Gastroesophageal sphincter (tissue), 4 donors: Measurements from ENCODE around the gene RAET1G. TPM values are rescaled to one million over a fixed set of nuclear protein-coding genes. Genes with fewer than 3 reads are reported as not detected.

Experiments used
- ATAC-seq: fragments of 150-250 bp; one replicate; pipeline ENCODE4 v1.9.1; 2016; ENCODE audit warnings: mild to moderate bottlenecking, moderate library complexity
- H3K27ac ChIP-seq, 4 donors: fragments of 200-600 bp; sonication (generic) in 3 of 4; 1 replicate in 3 of 4; 2 replicates in 1 of 4; pipeline ENCODE4 v1.5.1; 2016 to 2019
- H3K27me3 ChIP-seq: fragments of 200-600 bp; sonication (generic); one replicate; pipeline ENCODE4 v1.5.1; 2019
- H3K36me3 ChIP-seq, 2 donors: fragments of 200-600 bp; sonication (generic); one replicate each; pipeline ENCODE4 v1.5.1; 2019; ENCODE audit warnings: control low read depth in 1 of 2
- H3K4me1 ChIP-seq, 3 donors: fragments of 200-600 bp; sonication (generic); 1 replicate in 2 of 3; 2 replicates in 1 of 3; pipeline ENCODE4 v1.5.1; 2016 to 2019; ENCODE audit warnings: control low read depth in 2 of 3
- H3K4me3 ChIP-seq, 2 donors: fragments of 200-600 bp; sonication (generic); one replicate each; pipeline ENCODE4 v1.5.1; 2019; ENCODE audit warnings: mild to moderate bottlenecking in 1 of 2, moderate library complexity in 1 of 2
- H3K9me3 ChIP-seq, 3 donors: fragments of 200-600 bp; sonication (generic); one replicate each; pipeline ENCODE4 v1.5.1; 2017 to 2019; ENCODE audit warnings: control low read depth in 2 of 3
- CTCF ChIP-seq, 4 experiments: fragments of 200-600 bp in 2 of 4; fragments of 450-650 bp in 2 of 4; sonication (generic) in 1 of 4; IDR thresholded peaks; one replicate each; pipeline ENCODE4 v1.5.1; 2017 to 2019; ENCODE audit warnings: antibody characterized with exemption in 4 of 4, mild to moderate bottlenecking in 2 of 4, moderate library complexity in 2 of 4
- EP300 ChIP-seq: sonication (generic); formaldehyde crosslinking; IDR thresholded peaks from one replicate; pipeline ENCODE4 v1.6.1; 2017; ENCODE audit warnings: antibody characterized with exemption, mild to moderate bottlenecking
- POLR2A ChIP-seq, 2 donors: fragments of 450-650 bp; IDR thresholded peaks; one replicate each; pipeline ENCODE4 v1.6.1; 2017; ENCODE audit warnings: antibody characterized with exemption in 2 of 2, mild to moderate bottlenecking in 2 of 2, moderate library complexity in 1 of 2
- POLR2AphosphoS5 ChIP-seq: sonication (generic); formaldehyde crosslinking; IDR thresholded peaks from one replicate; pipeline ENCODE4 v1.6.1; 2017; ENCODE audit warnings: antibody characterized with exemption
- WGBS, 2 donors: methylation state at CpG; one replicate each; pipeline ENCODE4 v1.1.5; 2018; ENCODE audit warnings: low coverage in 1 of 2; 5-methylcytosine and 5-hydroxymethylcytosine counted together
- total RNA-seq, 4 donors: library from RNA; depleted of rRNA; stranded (reverse); fragments of >200 nt; gene quantifications; one replicate each; pipeline ENCODE4 v1.1.0, GENCODE V29; 2016

Gene RAET1G
- total RNA-seq, 4 donors from 2014 or later: 1.4 TPM; not detected in 3

- ATAC-seq: no peak
- Histone ChIP-seq H3K9me3 (peaks cover 0 to 8% (median 0%) of the 10 kb centered on the region in 3 donors), H3K27ac (no peak overlapping the region), H3K4me1 (peaks cover 0 to 8% (median 0%) of the 10 kb centered on the region in 3 donors), H3K36me3 (no peaks in the 10 kb centered on the region), H3K27me3 (no peaks in the 10 kb centered on the region), H3K4me3 (no peak overlapping the region)
- TF ChIP-seq POLR2A (IDR thresholded peaks at IDR 0.05): no peak
- TF ChIP-seq POLR2AphosphoS5: no peak
- no peak for TF ChIP-seq CTCF (IDR thresholded peaks at IDR 0.05)
- no peak for TF ChIP-seq EP300
- WGBS, 2 donors: no CpG with 5 or more reads among the region's 18 CpGs
Measured at GRCh38 chr6:149905371-149905910, 17.5 kb downstream of the RAET1G start.

- 90 to 92% methylated on average over 5 to 6 of the region's 13 CpGs for WGBS, 2 donors
- TF ChIP-seq EP300 (no peak), POLR2AphosphoS5 (no peak), POLR2A (IDR thresholded peaks at IDR 0.05) (no peak), CTCF (IDR thresholded peaks at IDR 0.05) (no peak)
- ATAC-seq: no peak
- Histone ChIP-seq H3K27ac (no peak overlapping the region), H3K9me3 (peaks cover 0 to 8% (median 0%) of the 10 kb centered on the region in 3 donors), H3K4me3 (no peak overlapping the region), H3K36me3 (no peaks in the 10 kb centered on the region), H3K27me3 (no peaks in the 10 kb centered on the region), H3K4me1 (peaks cover 0 to 8% (median 0%) of the 10 kb centered on the region in 3 donors)
Measured at GRCh38 chr6:149904661-149905370, 18.1 kb downstream of the RAET1G start.

GRCh38 chr6:149903938-149904611 lies 18.8 kb downstream of the RAET1G start:
- ATAC-seq: no peak
- TF ChIP-seq POLR2A (IDR thresholded peaks at IDR 0.05) (no peak), POLR2AphosphoS5 (no peak), EP300 (no peak), CTCF (IDR thresholded peaks at IDR 0.05) (no peak)

GRCh38 chr6:149901444-149902140 lies 21.3 kb downstream of the RAET1G start:
- peaks cover 5 to 26% (median 8%) of the 10 kb centered on the region in 3 donors for H3K4me1 ChIP-seq
- no peaks in the 10 kb centered on the region for H3K27me3 ChIP-seq
- 79 to 89% methylated on average over 4 to 5 of the region's 6 CpGs for WGBS, 2 donors
- TF ChIP-seq POLR2A (IDR thresholded peaks at IDR 0.05): no peak
- no peak for TF ChIP-seq POLR2AphosphoS5
- TF ChIP-seq CTCF (IDR thresholded peaks at IDR 0.05): no peak
- H3K9me3 ChIP-seq: no peaks in the 10 kb centered on the region
- H3K4me3 ChIP-seq: no peak overlapping the region
- H3K27ac ChIP-seq: no peak overlapping the region
- ATAC-seq: no peak
- no peaks in the 10 kb centered on the region for H3K36me3 ChIP-seq

More at GRCh38 chr6:149903938-149904611, 18.8 kb downstream of the RAET1G start:
- Histone ChIP-seq H3K27ac (no peak overlapping the region), H3K4me3 (no peak overlapping the region), H3K36me3 (no peaks in the 10 kb centered on the region), H3K9me3 (peaks cover 0 to 8% (median 0%) of the 10 kb centered on the region in 3 donors), H3K27me3 (no peaks in the 10 kb centered on the region), H3K4me1 (peaks cover 0 to 8% (median 0%) of the 10 kb centered on the region in 3 donors)
- 80 to 90% methylated on average over 1 to 2 of the region's 5 CpGs for WGBS, 2 donors
